Left lung (tissue), 10 donors: Measurements from ENCODE around the gene ABI1. TPM values are rescaled to one million over a fixed set of nuclear protein-coding genes. Genes with fewer than 3 reads are reported as not detected.

Experiments
- ATAC-seq: fragments of 200-7000 bp; cut with Tn5 transposase; one replicate; pipeline ENCODE4 v1.9.1; 2020; ENCODE audit warnings: moderate library complexity
- DNase-seq, 4 donors: peaks; one replicate each; pipeline ENCODE4 v3.0.0-alpha.2; 2013 to 2020
- H3K27ac ChIP-seq, 2 donors: fragments of 200-600 bp; sonication (generic) in 1 of 2; one replicate each; pipeline versions ENCODE4 v1.5.0 to v1.8.0; 2020 to 2021
- H3K27me3 ChIP-seq, 2 donors: fragments of 200-600 bp; sonication (generic) in 1 of 2; one replicate each; pipeline versions ENCODE4 v1.5.0 to v1.8.0; 2020 to 2021
- H3K36me3 ChIP-seq, 2 donors: fragments of 200-600 bp; sonication (generic) in 1 of 2; one replicate each; pipeline versions ENCODE4 v1.5.0 to v1.8.0; 2020 to 2021
- H3K4me1 ChIP-seq, 2 donors: fragments of 200-600 bp; one replicate each; pipeline ENCODE4 v1.8.0; 2021
- H3K4me3 ChIP-seq, 2 donors: fragments of 200-600 bp; sonication (generic) in 1 of 2; one replicate each; pipeline versions ENCODE4 v1.5.0 to v1.8.0; 2020 to 2021; ENCODE audit warnings: mild to moderate bottlenecking in 1 of 2
- H3K9me3 ChIP-seq, 2 donors: fragments of 200-600 bp; sonication (generic) in 1 of 2; one replicate each; pipeline versions ENCODE4 v1.5.0 to v1.8.0; 2020 to 2021
- intact Hi-C, 2 donors: fragments of 100-400 bp; cut with DNase I; formaldehyde crosslinking; loops; one replicate each; pipeline versions ENCODE4 v1.11.2 to v1.14.2; 2022
- polyA plus RNA-seq, 6 donors: library from polyadenylated mRNA; unstranded; fragments of 120-200 nt; gene quantifications; one replicate each; pipeline ENCODE4 v1.2.1, GENCODE V29; 2013; ENCODE audit not compliant: insufficient read length in 6 of 6
- total RNA-seq, 2 donors: library from RNA; stranded (reverse); fragmentation: NEBNext Ultra II Directional; extraction: Animal tissue kit (Norgen Biotek cat#: 25700); gene quantifications; one replicate each; pipeline ENCODE4 v1.2.1, GENCODE V29; 2021
- TF ChIP-seq, protein P1 (sequence below), 2 donors: fragments of 200-600 bp; sonication (generic) in 1 of 2; IDR thresholded peaks; one replicate each; pipeline versions ENCODE4 v1.5.0 to v1.8.0; 2021; ENCODE audit warnings: antibody characterized with exemption in 2 of 2
- donor health status: DM: no; HTN: yes; CAD: no.
- donor health status: DM: no; HTN: no; CAD: no.

ABI1 gene
- total and polyA plus RNA-seq, 8 donors: 46.8 to 71.6 (median 63.1) TPM

DNA sequence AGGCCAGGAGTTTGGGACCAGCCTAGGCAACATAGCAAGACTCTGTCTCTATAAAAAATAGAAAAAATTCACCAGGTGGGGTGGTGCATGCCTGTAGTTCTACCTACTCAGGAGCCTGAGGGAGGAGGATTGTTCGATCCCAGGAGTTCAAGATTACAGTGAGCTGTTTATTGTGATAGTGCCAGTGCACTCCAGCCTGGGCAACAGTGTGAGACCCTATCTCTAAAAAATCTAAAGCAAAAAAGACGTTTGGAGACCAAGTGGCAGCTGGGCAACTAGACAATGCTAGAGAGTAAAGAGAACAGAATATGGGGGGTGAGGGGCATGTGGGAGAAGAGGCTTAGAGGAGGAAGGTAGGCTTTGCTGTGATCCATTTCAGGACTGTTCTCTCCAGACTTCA lies 161.8 kb downstream of the ABI1 start:
- no peaks in the 10 kb centered on the region for H3K27me3 ChIP-seq
- H3K27ac ChIP-seq: no peak overlapping the region
- H3K36me3 ChIP-seq: peaks cover 0 to 10% of the 10 kb centered on the region in 2 donors
- intact Hi-C loops: no loop called here
- DNase-seq: no peak
- peak overlapping the region in 1 of 2 donors; percentile 85 for H3K4me3 ChIP-seq
- TF ChIP-seq, protein P1, sequence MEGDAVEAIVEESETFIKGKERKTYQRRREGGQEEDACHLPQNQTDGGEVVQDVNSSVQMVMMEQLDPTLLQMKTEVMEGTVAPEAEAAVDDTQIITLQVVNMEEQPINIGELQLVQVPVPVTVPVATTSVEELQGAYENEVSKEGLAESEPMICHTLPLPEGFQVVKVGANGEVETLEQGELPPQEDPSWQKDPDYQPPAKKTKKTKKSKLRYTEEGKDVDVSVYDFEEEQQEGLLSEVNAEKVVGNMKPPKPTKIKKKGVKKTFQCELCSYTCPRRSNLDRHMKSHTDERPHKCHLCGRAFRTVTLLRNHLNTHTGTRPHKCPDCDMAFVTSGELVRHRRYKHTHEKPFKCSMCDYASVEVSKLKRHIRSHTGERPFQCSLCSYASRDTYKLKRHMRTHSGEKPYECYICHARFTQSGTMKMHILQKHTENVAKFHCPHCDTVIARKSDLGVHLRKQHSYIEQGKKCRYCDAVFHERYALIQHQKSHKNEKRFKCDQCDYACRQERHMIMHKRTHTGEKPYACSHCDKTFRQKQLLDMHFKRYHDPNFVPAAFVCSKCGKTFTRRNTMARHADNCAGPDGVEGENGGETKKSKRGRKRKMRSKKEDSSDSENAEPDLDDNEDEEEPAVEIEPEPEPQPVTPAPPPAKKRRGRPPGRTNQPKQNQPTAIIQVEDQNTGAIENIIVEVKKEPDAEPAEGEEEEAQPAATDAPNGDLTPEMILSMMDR (IDR thresholded peaks at IDR 0.05): no peak
- peaks cover 7 to 37% of the 10 kb centered on the region in 2 donors for H3K4me1 ChIP-seq
- no peak for ATAC-seq
- H3K9me3 ChIP-seq: no peaks in the 10 kb centered on the region

DNA sequence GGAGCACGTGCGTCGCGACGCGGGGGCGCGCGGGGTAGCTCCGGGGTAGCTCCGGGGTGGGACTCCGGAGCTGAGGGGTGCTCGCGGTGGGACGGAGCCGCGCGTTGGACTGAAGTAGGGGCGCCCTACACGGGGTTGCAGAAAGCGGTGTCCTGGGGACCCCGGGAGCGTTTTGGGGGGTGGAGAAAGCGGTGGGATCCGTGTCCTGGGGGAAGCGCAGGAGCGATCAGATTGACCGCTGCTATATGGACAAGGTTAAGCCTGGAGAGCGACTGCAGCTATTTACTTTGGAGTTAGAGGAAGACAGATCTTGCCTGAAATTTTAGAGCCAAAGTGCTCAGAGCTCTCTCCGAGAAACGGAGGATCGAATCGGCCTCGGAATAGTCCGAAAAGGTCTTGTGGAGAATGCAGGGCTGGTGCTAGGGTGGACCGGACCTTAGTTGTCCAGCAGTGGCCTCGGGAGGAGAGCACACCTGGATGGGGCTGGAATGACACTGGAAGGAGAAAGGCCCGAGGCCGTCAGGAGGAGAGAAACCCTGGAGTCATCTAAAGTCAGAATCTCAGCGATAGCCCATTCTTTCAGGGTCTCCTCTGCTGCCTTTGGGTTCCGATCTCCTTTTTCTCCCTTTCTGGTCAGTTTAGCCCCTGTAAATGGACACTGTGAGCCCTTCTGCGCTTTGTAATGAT lies 162.7 kb downstream of the ABI1 start:
- Histone ChIP-seq H3K27me3 (peaks cover 0 to under 1% of the 10 kb centered on the region in 2 donors), H3K4me3 (peak overlapping the region; percentile 85 to 94), H3K4me1 (peaks cover 7 to 36% of the 10 kb centered on the region in 2 donors), H3K36me3 (peaks cover 0 to 10% of the 10 kb centered on the region in 2 donors), H3K27ac (peak overlapping the region; percentile 90 to 99), H3K9me3 (no peaks in the 10 kb centered on the region)
- DNase-seq: peak in 1 of 4 donors; percentile 3
- no peak for ATAC-seq
- intact Hi-C loops: no loop called here
- TF ChIP-seq, protein P1 (IDR thresholded peaks at IDR 0.05): no peak

DNA sequence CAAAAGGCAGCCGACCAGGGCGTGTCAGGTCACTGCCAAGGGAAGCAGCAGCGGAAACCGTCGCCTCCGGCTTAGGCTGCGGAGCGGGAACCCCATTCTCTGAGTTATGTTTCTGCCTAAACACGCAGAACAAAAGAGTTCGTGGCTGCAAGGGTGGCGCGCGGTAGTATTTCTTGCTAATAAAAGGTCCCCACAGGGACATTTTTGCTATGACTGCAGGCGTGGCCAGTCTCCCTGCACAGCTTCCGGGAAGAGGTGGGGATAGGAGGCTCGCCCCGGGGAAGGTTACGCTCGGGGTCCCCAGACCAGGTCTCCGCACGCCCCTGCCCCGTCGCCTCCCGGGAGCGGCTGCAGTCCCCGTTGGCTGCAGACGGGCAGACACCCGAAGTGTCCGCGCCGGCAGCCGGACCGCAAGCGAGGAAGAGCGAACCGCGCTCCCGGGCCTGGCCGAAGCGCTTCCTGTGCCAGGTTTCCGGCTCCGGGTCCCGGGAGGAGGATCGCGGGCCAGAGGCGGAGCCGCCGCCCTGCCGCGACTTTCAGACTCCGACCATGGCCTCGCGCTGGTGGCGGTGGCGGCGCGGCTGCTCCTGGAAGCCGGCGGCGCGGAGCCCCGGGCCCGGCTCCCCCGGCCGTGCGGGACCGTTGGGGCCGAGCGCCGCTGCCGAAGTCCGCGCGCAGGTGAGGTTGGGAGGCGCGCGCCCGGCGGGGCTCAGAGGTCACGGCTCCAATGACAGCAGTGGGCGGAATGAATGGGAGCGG lies 163.4 kb downstream of the ABI1 start, which contains the start of gene PDSS1:
Gene PDSS1 (plus strand): TSS at position 539 of the 759 bp plus-strand sequence. CDS start 11 bp downstream, at position 550.
- peaks cover 0 to 3% of the 10 kb centered on the region in 2 donors for H3K27me3 ChIP-seq
- intact Hi-C loops: no loop called here
- ATAC-seq: peak; percentile 96
- TF ChIP-seq, protein P1 (IDR thresholded peaks at IDR 0.05): no peak
- H3K4me3 ChIP-seq: peak within 1 kb of the TSS; percentile 85 to 94
- peaks cover 0 to 3% of the 10 kb centered on the region in 2 donors for H3K36me3 ChIP-seq
- peak; percentile 69 to 95 (median 82) for DNase-seq
- H3K27ac ChIP-seq: peak within 1 kb of the TSS; percentile 90 to 99
- peaks cover 7 to 29% of the 10 kb centered on the region in 2 donors for H3K4me1 ChIP-seq
- no peaks in the 10 kb centered on the region for H3K9me3 ChIP-seq

DNA sequence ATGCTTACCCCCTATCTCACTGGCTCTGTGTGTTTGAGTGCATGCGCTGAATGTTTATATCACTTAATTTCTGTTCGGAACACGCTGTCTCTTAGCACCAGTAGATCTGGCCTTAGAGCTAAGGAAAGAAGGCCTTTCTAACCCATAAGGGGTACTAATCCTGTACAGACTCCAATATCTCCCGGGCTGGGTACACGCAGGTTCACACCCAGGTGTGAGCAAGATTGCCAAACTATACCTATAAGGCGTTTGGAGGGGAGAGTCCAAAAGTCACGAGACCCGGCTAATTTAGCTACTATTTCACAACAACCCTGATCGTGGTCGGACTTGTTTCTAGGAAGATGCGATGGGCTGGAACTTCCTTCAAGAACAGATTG lies 164.0 kb downstream of the ABI1 start:
- H3K27ac ChIP-seq: peak overlapping the region; percentile 90 to 99
- peak; percentile 19 for ATAC-seq

More for the DNA sequence above, 164.0 kb downstream of the ABI1 start:
- TF ChIP-seq, protein P1 (IDR thresholded peaks at IDR 0.05): no peak
- Histone ChIP-seq H3K4me3 (peak overlapping the region; percentile 85 to 94), H3K4me1 (peaks cover 7 to 28% of the 10 kb centered on the region in 2 donors), H3K27me3 (peaks cover 0 to 6% of the 10 kb centered on the region in 2 donors), H3K36me3 (no peaks in the 10 kb centered on the region), H3K9me3 (no peaks in the 10 kb centered on the region)
- intact Hi-C loops: no loop called here
- DNase-seq: no peak

Other genes starting within 250 kb of the ABI1 start
- gene PDSS1, start 163.3 kb downstream of the ABI1 start, total RNA-seq: 10 to 100 TPM in 1 of 2 donors, 1 to 10 TPM in 1; 7.1 to 17.3 TPM
- gene PDSS1, start 163.3 kb downstream of the ABI1 start, polyA plus RNA-seq: 10 to 100 TPM in 5 of 6 donors, 1 to 10 TPM in 1; 8.9 to 14.4 (median 12.7) TPM
- 1 to 10 TPM; 6.6 to 8.0 TPM for gene ANKRD26, start 239.5 kb upstream of the ABI1 start, total RNA-seq
- 10 to 100 TPM; 13.7 to 23.4 (median 18.6) TPM for gene ANKRD26, start 239.5 kb upstream of the ABI1 start, polyA plus RNA-seq